Measurements from ENCODE around the gene DYDC1.
A peak's percentile ranks its signal among the peaks of the same experiment; 100 is the strongest.
"Not testable (repeated sequence)": the region's sequence is repeated elsewhere in the genome, so short reads cannot be mapped to it uniquely, and the experiment has no call there.

DYDC1 gene

DNA sequence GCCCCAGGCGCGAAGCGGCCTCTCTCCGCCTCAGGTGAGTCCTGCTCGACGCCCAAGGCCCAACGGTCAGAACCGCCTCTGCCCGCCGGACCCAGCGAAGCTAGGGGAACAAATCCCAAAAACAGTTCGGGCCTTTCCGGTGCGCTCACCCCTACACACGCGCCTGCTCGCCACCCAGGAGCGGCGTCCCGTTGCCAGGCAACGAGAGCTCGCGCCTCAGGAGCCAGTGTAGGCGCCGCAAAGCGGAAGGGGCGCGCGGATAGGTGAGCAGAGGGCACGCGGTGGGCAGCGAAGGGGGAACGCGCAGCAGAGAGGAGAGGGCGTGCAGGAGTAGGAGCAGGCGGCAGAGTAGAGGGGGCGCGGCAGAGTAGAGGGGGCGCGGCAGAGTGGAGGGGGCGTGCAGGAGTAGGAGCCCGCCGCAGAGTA is at the start of gene DYDC1, which contains the start of gene DYDC2:
Gene DYDC1 (minus strand): TSS at position 193 of the 426 bp plus-strand sequence. CDS start 4,154 bp downstream, outside the sequence.
Gene DYDC2 (plus strand): TSS at position 219 of the 426 bp plus-strand sequence. CDS start 5,663 bp downstream, outside the sequence.
- DNase-seq (ENCODE audit: low spot score) = peak; percentile 47

DNA sequence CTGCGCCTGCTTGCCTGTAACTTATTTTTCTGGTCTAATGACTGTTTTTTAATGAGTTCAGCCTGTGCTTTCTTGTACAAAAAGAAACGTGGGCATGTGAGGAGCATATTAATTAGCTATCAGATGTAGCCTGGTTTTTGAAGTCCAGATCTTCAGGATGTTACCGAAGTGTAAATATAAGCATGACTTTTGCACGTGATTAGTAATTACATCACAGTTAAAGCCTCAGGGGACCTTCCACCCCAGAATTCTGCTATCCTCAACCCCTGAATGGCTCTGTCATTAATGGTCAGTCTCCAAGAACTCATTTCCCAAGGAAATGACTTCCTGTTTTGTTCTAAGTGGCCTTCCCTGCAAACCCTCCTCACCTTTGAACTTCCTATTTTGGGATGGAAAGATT is 49.6 kb upstream of the DYDC1 start:
- DNase-seq (ENCODE audit: low spot score) = no peak

DNA sequence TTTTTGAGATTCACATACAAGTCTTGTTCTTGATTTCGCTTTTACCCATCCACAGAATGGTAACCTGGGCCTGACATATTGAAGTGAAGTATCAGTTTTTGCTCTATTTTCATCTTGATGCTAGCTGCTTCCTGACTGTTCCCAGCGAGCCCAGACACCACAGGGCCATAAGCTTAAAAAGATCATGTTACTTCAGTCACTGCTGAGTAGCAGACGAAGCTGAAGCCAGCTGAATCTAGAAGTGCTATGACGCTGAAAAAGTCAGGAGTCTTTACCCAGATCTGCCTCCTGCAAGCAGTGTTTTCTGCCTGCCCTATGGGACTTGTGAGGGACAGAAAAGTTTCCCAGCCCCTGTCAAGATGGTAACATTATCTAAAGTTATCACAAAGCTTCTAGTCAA is 49.1 kb upstream of the DYDC1 start:
- no peak for DNase-seq (ENCODE audit: low spot score)

DNA sequence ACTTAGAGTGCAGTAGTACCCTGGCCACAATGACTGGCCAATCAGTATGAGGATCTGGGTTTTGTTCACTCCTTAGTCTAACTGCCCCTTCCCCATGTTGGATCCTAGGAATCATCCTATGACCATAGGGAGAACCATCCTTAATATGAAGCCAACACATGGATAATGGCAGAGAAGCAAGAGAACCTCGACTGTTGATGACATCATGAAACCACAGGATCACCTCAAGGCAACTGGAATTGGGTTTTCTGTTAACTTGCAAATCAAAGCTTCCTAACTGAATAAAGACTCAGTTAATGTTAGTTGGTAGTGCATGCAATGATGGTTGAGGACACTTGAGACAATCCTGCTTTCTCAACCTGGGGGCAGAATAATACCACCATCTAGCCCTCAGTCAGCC is 48.5 kb upstream of the DYDC1 start:
- DNase-seq (ENCODE audit: low spot score) = no peak

DNA sequence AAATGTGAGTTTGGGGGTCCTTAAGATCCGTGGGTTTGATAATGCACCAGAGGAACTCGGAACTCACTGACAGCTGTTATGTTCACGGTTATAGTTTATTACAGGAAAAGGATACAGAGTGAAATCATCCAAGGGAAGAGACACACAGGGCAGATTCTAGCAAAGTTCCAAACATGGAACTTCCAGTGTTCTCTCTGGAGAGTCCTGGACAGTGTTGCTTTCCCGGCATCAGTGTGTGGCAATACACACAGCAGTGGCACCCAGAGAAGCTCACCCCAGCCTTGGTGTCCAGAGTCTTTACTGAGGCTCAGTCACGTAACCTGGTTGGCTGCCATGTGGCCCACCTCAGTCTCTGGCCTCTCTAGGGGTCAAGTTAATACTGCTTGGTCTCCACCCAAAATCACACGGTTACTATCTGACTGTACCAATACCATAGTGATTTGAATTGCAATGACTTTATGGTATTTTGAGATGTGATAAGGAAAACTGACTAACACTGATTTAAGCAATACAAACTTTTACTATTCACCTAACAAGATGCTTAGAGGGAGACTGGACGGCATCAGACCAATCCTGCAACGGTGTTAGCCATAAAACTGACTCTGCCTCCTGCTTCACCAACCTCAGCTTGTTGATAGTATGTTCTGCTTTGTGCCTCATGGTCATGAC is 43.7 kb upstream of the DYDC1 start:
- DNase-seq (ENCODE audit: low spot score) = no peak

DNA sequence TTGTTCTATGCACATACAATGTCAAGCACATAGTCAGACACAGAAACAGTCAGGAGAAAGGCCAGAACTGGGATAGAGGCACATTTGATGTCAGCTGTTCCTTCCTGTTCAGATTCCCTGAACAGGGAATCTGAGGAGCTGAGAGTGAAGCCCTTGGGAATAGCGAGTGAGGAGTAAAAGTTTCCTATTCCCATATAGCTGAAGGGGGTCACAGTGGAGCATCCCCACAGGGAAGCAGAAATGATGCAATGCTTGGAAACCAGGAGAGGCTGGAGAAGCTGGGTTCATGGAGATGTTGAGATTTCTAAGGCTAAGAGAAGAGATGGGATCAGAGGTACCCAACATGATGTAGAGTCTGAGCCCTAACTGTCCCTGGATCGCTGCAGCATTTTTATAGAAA is 40.5 kb upstream of the DYDC1 start:
- no peak for DNase-seq (ENCODE audit: low spot score)

DNA sequence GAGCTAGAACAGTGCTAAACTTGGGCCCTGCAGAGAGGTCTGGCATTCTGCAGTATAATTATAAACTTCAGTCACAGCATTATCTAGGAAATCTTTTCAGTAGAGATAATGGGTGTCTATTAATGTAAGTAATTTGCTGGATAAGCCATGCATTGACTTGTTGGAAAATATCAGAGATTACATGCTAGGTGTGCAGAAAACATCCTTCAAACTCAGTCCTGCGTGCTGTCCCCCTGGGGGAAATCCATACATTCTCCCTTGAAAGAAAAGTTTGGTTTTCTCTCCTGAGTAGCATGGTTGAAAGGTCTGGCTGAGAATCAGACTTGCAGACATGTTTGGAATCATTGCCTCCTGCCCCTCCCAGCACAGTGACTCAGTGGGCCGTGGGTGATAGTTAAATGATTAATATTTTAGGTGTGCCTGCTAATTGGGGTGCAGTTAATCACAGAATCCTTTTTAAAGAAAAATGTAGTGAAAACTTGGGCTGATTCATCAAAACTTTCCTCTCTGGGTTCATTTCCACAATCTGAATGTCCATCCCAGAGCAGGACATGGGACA is 37.9 kb upstream of the DYDC1 start:
- no peak for DNase-seq (ENCODE audit: low spot score)

DNA sequence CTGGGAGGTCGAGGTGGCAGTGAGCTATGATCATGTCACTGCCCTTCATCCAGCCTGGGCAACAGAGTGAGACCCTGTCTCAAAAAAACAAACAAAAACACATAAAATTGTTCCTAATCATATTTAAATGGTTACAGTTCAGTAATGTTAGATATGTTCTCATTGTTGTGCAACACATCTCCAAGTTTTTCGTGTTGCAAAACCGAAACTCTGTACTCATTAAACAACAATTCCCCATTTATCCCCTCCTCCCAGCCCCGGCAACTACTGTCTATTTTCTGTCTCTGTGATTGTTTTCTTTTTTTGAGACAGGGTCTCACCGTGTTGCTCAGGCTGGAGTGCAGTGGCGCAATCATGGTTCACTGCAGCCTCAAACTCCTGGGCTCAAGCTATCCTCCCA is 35.7 kb upstream of the DYDC1 start:
- DNase-seq (ENCODE audit: low spot score) = no peak

DNA sequence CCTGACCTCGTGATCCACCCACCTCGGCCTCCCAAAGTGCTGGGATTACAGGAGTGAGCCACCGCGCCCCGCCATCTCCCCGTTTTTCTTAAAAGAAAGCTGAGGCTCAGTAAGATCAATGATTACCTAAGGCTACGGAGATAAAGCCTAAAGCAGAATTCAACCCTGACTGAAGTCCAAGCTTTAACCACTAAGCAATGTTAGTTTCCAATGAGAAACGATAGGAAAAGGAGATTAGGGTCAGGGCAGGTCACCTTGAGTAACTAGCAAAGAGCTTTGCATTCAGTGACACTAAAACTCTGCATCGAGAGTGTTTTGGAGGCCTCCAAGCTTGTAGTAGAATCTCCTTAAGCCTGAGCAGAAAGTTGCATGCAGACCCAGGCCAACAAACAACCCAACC is 34.2 kb upstream of the DYDC1 start:
- DNase-seq (ENCODE audit: low spot score) = no peak

DNA sequence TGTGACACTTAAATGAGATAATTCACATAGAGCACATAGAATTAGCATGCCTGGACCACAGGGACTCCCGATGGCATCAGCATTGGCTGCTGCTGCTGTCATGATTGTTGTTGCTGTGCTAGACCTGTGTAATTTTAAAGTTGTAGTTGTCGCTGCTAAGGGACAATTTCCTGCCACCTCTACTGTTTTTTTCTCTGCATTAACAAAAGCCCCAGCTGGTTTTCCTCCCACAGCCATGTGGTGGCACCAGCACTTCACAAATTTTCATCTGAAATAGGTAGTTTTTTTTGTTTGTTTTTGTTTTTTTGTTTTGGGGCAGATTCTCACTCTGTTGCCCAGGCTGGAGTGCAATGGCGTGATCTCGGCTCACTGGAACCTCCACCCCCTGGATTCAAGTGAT is 26.4 kb upstream of the DYDC1 start:
- peak; percentile 55 for DNase-seq (ENCODE audit: low spot score)

DNA sequence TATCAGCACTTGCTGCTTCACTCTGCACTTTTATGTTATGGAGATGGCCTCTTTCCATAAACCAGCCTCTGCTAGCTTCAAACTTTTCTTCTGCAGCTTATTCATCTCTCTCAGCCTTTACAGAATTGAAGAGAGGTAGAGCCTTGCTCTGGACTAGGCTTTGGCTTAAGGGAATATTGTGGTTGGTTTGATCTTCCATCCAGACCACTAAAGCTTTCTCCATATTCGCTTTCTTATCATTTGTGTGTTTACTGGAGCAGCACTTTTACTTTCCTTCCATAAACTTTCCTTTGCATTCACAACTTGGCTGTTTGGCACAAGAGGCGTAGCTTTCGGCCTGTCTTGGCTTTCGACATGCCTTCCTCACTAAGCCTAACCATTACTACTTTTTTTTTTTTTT is 23.6 kb upstream of the DYDC1 start:
- DNase-seq (ENCODE audit: low spot score) = no peak

DNA sequence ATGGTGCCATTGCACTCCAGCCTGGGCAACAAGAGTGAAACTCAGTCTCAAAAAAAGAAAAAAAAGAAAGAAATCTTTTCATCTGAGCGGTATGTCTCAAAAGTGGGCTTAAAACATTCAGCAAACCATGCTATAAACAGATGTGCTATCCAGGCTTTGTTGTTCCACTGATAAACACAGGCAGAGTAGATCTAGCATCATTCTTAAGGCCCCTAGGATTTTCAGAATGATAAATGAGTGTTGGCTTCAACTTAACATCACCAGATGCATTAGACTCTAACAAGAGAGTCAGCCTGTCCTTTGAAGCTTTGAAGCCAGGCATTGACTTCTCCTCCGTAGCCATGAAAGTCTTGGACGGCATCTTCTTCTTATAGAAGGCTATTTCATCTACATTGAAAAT is 23.1 kb upstream of the DYDC1 start:
- DNase-seq (ENCODE audit: low spot score) = no peak

DNA sequence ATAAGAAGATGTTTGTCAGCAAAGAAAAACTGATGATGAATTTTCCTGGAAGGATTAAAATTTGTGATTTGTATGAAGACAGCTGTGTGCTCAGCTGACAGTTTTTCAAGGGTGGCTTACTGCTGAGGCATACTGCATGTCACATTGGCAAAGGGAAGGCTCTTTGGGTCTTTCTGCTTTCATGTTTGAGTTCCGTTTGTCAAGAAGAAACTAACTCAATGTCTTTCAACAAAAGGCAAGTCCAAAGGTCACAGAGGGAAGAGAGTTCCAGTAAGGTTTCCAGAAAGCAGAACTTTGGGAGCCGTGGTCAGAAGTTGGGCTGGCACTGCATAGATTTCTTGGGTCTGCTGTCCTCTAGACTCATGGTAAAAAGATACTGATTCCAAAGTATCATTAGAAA is 16.9 kb upstream of the DYDC1 start:
- DNase-seq (ENCODE audit: low spot score) = no peak

DNA sequence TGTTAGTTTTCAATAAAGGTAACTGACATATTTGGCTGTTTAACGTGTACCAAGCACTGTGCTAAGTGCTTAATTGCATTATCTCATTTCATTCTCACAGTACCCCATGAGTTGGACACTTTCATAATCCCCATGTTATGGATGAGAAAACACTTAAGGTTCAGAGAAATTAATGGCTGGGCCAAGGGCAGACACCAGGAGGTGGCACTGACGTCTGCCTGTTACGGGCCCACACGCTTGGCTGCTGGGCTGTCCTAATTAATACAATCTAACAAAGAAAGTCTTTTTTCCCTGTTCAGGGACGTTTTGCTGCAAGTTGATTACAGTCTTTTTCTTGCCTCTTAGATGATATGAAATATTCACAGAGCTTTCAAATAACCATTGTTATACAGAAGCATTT is 16.1 kb upstream of the DYDC1 start:
- no peak for DNase-seq (ENCODE audit: low spot score)

DNA sequence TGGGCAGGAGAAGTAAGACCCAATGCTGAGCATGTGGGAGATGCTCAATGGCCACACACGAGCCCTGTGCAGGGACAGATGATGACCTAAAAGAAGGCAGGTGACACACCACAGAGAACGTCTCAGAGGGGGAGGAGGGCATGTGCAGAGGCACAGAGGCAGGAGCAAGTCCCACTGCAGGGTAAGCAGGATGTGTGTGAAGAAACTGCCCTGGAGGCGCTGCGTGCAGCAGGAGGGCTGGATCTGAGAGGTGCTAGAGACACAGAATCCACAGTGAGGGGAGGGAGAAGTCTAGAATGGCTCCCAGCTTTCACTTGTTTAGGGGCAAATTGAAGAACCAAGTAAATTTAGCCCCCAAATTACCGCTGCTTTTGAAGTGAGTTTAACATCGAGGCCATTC is 14.9 kb upstream of the DYDC1 start:
- DNase-seq (ENCODE audit: low spot score) = no peak

DNA sequence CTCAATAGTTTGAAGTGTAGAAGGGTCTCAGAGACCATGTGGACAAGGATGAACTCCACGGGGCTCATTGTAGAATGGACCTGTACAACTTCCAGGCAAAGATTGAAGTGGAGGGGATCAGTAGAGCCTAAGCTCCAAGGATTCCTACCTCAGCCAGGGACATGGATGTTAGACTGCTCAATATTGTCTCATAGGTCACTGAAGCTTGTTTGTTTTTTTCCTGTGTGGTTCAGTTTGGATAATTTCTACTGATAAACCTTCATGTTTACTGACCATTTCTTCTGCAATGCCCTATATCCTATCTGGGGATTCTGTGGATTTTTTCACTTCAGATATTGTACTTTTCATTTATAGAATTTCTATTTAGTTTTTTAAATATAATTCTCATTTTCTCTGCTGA is 9.0 kb upstream of the DYDC1 start:
- DNase-seq (ENCODE audit: low spot score) = no peak

DNA sequence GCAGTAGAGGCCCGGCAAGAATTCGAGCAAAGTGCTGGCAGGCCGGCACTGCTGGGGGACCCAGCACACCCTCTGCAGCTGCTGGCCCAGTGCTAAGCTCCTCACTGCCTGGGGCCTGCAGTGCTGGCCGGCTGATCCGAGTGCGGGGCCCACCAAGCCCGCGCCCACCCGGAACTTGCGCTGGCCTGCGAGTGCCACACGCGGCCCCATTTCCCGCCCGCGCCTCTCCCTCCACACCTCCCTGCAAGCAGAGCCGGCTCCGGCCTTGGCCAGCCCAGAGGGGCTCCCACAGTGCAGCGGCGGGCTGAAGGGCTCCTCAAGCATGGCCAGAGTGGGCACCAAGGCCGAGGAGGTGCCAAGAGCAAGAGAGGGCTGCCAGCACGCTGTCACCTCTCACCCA is 3.1 kb upstream of the DYDC1 start:
- no peak for DNase-seq (ENCODE audit: low spot score)

DNA sequence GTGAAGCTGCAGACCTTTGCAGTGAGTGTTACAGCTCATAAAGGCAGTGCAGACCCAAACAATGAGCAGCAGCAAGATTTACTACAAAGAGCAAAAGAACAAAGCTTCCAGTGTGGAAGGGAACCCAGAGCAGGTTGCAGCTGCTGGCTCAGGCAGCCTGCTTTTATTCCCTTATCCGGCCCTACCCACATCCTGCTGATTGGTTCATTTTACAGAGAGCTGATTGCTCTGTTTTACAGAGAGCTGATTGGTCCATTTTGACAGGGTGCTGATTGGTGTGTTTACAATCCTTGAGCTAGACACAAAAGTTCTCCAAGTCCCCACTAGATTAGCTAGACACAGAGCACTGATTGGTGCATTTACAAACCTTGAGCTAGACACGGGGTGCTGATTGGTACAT is 2.4 kb upstream of the DYDC1 start:
- not testable (repeated sequence) for DNase-seq (ENCODE audit: low spot score)

DNA sequence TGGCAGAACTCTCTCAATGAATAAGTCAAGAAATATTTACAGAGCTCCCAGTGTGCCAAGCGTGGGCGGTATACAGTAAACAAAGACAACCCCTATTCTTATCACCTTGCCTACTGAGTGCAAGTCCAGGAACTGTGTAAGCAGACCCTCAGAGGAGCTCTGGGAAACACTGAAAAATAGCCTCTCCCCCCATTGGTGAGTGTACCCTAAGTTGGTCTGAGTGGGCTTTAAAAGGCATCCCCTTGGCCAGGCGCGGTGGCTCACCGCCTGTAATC is 1.2 kb upstream of the DYDC1 start:
- no peak for DNase-seq (ENCODE audit: low spot score)

DNA sequence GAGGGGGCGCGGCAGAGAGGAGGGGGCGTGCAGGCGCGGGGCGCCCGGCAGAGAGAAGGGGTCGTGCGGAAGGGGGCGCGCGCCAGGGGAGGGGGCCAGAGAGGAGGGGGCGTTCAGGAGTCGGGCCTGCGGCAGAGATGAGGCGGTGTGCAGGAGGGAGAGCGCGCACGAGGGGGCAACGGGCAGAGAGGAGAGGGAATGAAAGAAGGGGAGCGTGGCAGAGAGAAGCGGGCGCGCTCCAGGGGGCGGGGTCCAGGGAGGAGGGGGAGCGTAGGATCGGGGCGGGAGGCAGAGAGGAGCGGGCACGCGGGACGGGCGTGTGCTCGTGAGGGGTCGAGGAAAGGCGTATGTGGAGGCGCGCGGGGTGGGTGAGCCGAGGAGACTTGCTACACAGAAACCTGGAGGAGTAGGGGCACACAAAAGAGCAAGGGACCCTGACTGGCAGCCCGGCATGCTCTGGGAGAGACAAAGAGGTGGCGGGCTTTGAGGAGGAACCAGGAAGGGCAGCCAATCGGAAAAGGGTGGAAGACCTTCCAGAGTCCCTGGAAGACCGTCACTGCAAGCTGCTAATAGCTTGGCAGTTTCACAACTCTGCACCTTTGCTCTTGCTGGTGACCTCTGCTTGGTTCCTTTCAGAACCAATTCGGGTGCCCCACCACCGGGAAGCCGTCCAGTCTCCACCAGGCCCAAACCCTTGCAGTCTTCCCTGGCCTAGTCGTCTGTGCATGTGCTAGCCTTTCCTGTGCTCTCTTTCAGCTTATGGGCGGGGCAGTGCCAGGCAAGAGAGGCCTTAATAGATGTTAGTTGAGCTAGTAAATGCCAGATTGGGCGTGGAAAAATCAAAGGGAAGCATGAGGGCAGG is 665 bp upstream of the DYDC1 start:
- no peak for DNase-seq (ENCODE audit: low spot score)

DNA sequence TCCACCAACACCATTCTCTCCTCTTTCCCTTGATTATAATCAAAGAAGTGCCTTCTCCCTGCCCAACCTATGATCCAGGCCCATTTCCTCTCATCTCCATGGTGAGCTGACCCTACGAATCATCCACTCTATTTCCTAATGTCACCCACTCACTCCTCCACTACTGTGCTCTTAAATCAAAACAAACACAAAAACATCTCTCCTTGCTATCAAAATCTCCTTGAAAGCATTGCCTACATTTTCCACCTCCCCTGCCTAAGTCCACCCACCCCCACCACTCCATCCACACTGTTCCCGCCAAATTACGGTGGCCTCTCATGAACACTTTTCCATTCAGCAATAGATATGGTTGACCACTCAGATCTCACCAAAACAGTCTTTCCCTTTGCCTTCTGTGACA is 5.3 kb downstream of the DYDC1 start:
- no peak for DNase-seq (ENCODE audit: low spot score)

DNA sequence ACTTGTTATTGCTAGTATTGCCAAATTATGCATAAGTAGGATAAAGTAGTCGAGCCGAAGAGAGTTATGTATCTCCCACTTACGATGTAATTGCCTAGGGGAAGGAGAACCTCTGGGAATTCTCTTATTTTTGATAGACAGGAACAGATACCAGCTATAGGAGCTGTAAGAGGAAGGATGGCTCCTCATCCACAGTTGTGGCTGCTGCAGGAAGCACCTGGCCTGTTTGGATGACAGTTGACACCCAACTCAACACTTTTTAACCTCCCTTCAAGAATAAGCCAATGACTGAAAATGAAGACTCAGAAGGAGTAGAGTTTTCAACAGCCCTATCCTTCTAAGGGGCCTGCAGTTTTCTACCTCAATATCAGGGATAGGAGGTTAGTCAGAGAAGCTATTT is 6.3 kb downstream of the DYDC1 start:
- DNase-seq (ENCODE audit: low spot score) = no peak

DNA sequence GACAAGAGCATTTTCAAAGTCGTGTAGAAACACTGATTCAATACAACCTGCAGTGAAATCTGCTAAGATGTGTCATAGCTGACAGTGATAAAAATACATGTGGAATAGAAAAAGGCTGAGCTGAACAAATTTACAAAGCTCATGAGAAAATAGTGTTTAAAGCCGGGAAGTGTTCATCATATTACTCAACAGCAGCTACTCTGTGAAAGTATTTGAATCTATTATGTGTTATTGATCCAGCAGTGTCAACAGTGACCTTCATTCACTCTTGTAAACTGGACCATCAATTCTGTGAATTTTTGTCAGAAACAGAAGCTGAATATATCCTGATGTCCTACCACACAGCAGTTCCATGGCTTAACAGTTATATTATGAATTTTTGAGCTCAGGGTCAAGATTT is 11.6 kb downstream of the DYDC1 start:
- no peak for DNase-seq (ENCODE audit: low spot score)

DNA sequence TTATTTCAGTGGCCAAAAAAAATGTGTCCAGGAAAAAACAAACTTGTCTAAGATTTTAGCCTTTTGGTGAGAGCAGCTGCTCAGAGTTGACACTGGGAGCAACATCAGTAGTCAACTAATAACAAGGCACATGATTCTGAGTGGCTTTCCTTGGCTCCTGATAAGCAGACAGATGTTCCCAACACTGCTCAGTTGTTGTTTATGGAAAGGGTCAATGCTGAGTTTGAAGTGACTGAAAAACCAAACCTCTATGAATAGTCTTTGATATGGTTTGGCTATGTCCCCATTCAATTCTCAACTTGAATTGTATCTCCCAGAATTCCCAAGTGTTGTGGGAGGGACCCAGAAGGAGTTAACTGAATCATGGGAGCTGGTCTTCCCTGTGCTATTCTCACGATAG is 12.3 kb downstream of the DYDC1 start:
- DNase-seq (ENCODE audit: low spot score) = no peak

Data from activated CD4-positive, alpha-beta T cell treated with anti-CD3 and anti-CD28 coated beads, Interleukin-2, Interleukin-4, amounts not matched to agents 100 ng/mL and 50 ng/mL, durations not matched to agents 16 hours and 8 hours (primary cell).